NCI-H1694 (cell line): ENCODE data around the gene PGM3.

Experiments
- DNase-seq: peaks from one replicate; lab custom pipeline; 2025; lab: John Stamatoyannopoulos, UW

Gene PGM3

GRCh38 chr6:83117802-83118201, 75.3 kb downstream of the PGM3 start:
- DNase-seq = no peak
